ENCODE results near the gene ANO1. TPM values are rescaled to one million over a fixed set of nuclear protein-coding genes. Genes with fewer than 3 reads are reported as not detected.
"Not testable (repeated sequence)": the region's sequence is repeated elsewhere in the genome, so short reads cannot be mapped to it uniquely, and the experiment has no call there.

ANO1 gene
- polyA plus RNA-seq, 3 donors = 3.9 to 7.8 (median 5.7) TPM

DNA sequence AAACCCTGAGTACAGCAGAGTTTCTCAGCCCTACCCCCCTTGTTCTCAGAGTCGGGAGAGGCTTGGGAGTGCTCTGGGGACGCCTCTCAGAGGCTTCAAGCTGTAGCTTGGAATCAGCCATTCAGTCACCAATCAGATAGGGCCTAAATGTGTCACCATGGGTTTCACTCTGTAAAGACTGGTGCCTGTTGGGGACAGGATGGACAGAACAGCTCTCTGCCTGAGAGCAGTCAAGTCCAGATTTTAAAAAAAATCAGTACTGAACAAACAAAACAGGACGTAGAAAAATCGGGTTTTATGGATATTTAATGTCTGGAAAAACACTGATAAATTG is 126.3 kb downstream of the ANO1 start:
- H3K27ac ChIP-seq (ENCODE audit: low read depth, low read length) = no peak overlapping the region
- WGBS, 3 donors = 16 to 45% (median 36%) methylated on average over 4 of the region's 4 CpGs

- 81 to 86% (median 86%) methylated on average over 12 of the region's 12 CpGs for WGBS, 3 donors
- H3K27ac ChIP-seq (ENCODE audit: low read depth, low read length) = no peak overlapping the region
Measured at GRCh38 chr11:70205049-70205725, 127.1 kb downstream of the ANO1 start.

- no peak overlapping the region for H3K27ac ChIP-seq (ENCODE audit: low read depth, low read length)
- 84 to 88% (median 86%) methylated on average over 7 of the region's 7 CpGs for WGBS, 3 donors
Measured at GRCh38 chr11:70205766-70206165, 127.6 kb downstream of the ANO1 start.

- H3K27ac ChIP-seq (ENCODE audit: low read depth, low read length) = no peak overlapping the region
- 91 to 96% (median 94%) methylated on average over 22 of the region's 22 CpGs for WGBS, 3 donors
Measured at GRCh38 chr11:70206226-70206981, 128.3 kb downstream of the ANO1 start.

- H3K27ac ChIP-seq (ENCODE audit: low read depth, low read length) = no peak overlapping the region
- 71 to 87% (median 82%) methylated on average over 6 of the region's 6 CpGs for WGBS, 3 donors
Measured at GRCh38 chr11:70206982-70207376, 128.9 kb downstream of the ANO1 start.

- no peak overlapping the region for H3K27ac ChIP-seq (ENCODE audit: low read depth, low read length)
- 83 to 93% (median 92%) methylated on average over 15 of the region's 15 CpGs for WGBS, 3 donors
Measured at GRCh38 chr11:70207531-70208131, 129.5 kb downstream of the ANO1 start.

DNA sequence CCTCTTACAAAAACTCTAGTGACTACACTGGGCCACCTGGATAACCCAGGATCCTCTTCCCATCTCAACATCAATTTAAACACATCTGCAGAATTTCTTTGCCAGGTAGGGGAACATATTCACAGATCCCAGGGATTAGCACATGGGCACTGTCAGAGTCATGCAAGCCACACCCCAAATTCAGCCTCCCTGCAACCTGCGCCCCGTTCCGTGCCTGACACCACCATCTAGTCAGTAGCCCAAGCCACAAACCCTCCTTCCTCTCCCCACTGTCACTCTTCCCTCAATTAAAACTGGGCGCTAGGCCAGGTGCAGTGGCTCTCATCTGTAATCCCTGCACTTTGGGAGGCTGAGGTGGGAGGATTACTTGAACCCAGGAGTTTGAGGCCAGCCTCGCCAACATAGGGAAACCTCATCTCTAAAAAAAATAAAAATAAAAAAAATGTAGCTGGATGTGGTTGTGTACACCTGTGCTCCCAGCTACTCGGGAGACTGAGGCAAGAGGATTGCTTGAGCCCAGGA is 131.3 kb downstream of the ANO1 start:
- H3K27ac ChIP-seq (ENCODE audit: low read depth, low read length) = no peak overlapping the region
- WGBS, 3 donors = 85 to 89% (median 87%) methylated on average over 6 of the region's 6 CpGs

- 62 to 81% (median 66%) methylated on average over 8 of the region's 8 CpGs for WGBS, 3 donors
- no peak overlapping the region for H3K27ac ChIP-seq (ENCODE audit: low read depth, low read length)
Measured at GRCh38 chr11:70210051-70210501, 132.0 kb downstream of the ANO1 start.

DNA sequence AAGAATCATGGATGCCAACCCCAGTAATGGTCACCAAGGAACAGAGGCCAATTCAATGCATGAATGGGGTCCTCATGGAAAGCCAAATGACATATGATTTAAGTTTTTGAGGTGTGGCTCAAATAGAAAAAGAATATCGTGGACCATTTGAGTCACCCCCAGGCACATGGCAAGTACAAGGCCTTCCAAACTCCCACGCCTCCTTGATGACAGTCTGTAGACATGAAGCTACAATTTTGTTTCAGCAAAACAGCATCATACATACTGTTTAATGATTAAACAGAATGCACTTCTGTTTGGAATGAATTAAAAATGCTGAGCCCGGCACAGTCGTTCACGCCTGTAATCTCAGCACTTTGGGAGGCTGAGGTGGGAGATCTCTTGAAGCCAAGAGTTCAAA is 132.4 kb downstream of the ANO1 start:
- peak overlapping the region; percentile 38 for H3K27ac ChIP-seq (ENCODE audit: low read depth, low read length)
- 61 to 88% (median 75%) methylated on average over 5 of the region's 5 CpGs for WGBS, 3 donors

GRCh38 chr11:70212227-70212811 is 134.2 kb downstream of the ANO1 start:
- WGBS, 3 donors = 40 to 67% (median 62%) methylated on average over 13 of the region's 13 CpGs
- no peak overlapping the region for H3K27ac ChIP-seq (ENCODE audit: low read depth, low read length)

- 66 to 90% (median 89%) methylated on average over 5 of the region's 5 CpGs for WGBS, 3 donors
- not testable (repeated sequence) for H3K27ac ChIP-seq (ENCODE audit: low read depth, low read length)
Measured at GRCh38 chr11:70217388-70217787, 139.3 kb downstream of the ANO1 start.

- 40 to 63% (median 59%) methylated on average over 8 of the region's 8 CpGs for WGBS, 3 donors
- H3K27ac ChIP-seq (ENCODE audit: low read depth, low read length) = not testable (repeated sequence)
Measured at GRCh38 chr11:70218076-70218475, 140.0 kb downstream of the ANO1 start.

- 53 to 71% (median 62%) methylated on average over 3 of the region's 3 CpGs for WGBS, 3 donors
- no peak overlapping the region for H3K27ac ChIP-seq (ENCODE audit: low read depth, low read length)
Measured at GRCh38 chr11:70220136-70220535, 142.0 kb downstream of the ANO1 start.

DNA sequence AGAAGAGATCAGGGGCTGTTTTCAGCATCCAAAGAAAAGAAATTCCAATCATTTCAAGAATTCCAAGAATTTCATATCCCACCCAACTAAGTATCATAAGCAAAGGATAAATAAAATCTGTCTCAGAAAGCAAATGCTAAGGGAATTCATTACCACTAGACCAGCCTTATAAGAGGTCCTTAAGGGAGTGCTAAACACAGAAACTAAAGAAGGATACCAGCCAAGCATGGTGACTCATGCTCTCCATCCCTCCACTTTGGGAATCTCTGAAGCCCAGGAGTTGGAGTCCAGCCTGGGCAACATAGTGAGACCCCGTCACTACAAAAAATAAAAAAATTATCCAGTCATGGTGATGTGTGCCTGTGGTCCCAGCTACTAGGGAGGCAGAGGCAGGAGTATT is 142.8 kb downstream of the ANO1 start:
- no peak overlapping the region for H3K27ac ChIP-seq (ENCODE audit: low read depth, low read length)
- 68 to 96% (median 79%) methylated on average over 1 of the region's 1 CpG for WGBS, 3 donors

GRCh38 chr11:70225681-70226177 is 147.6 kb downstream of the ANO1 start:
- H3K27ac ChIP-seq (ENCODE audit: low read depth, low read length) = no peak overlapping the region
- 52 to 74% (median 67%) methylated on average over 8 of the region's 8 CpGs for WGBS, 3 donors

DNA sequence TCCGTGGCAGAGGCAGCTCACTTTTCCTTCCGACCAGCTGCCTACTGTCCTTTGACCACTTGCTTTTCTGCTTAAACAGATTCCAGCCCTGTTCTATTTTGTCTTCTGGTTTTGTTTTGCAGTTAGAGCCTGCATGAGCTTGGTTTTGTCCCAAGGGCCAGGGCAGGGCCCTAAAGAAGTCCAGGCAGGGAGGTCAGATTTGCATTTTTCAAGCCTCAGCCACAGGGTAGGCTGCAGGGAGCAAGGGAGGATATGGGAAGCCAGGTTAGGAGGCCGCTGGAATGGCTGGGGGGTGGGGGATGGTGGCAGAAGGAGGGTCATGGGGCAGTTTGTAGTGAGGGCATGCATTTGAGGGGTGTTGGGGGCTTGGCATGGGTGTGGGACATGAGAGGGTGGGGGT is 148.1 kb downstream of the ANO1 start:
- H3K27ac ChIP-seq (ENCODE audit: low read depth, low read length) = no peak overlapping the region
- WGBS, 3 donors = 70 to 80% (median 79%) methylated on average over 3 of the region's 3 CpGs

DNA sequence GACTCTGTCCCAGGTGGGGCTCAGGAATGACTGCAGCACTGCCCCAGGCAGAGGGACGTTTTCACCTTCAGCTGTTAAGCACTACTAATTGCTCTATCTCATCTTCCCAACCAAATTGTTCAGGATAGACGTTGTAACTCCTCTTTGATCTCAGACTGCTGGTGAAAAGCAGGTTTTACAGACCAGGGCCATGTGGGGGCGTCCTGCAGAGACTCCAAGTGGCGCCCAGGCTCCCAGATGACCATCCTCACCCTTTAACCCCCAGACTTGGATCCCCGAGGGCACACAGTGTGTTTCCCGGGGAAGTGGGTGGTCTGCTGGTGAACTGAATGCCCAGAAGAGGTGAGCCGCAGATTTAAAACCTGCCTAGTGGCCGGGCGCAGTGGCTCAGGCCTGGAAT is 148.8 kb downstream of the ANO1 start:
- WGBS, 3 donors = 48 to 63% (median 62%) methylated on average over 9 of the region's 9 CpGs
- H3K27ac ChIP-seq (ENCODE audit: low read depth, low read length) = no peak overlapping the region

DNA sequence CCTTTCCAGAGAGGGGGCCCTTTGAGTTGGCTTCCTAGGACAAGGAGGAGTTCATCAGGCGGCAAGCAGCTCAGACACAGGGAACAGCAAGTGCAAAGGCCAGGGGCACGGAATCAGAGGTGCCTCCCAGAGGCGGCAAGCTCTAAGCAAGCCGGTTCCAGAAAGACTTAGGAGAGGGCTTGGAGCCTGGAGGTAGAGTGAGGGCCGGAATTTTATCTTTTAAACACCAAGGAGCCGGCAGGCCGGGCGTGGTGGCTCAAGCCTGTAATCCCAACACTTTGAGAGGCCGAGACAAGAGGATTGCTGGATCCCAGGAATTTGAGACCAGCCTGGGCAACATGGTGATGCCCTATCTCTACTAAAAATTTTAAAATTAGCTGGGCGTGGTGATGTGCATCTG is 151.6 kb downstream of the ANO1 start:
- H3K27ac ChIP-seq (ENCODE audit: low read depth, low read length) = no peak overlapping the region
- 92 to 94% (median 92%) methylated on average over 10 of the region's 10 CpGs for WGBS, 3 donors

All from adipose tissue (tissue), 3 donors.